Testis (tissue), 2 donors: ENCODE data around the gene NAT14.

ENCODE experiments used
- POLR2A ChIP-seq: fragments of 450-650 bp; IDR thresholded peaks from one replicate; pipeline ENCODE4 v1.6.1; 2017; ENCODE audit warnings: antibody characterized with exemption, mild to moderate bottlenecking, moderate library complexity
- TF ChIP-seq, protein P1 (sequence below), 3 experiments: fragments of 450-650 bp in 2 of 3; fragments of 200-600 bp in 1 of 3; sonication (generic) in 1 of 3; IDR thresholded peaks; one replicate each; pipeline ENCODE4 v1.5.1; 2016 to 2019; ENCODE audit warnings: antibody characterized with exemption in 3 of 3, mild to moderate bottlenecking in 2 of 3, moderate library complexity in 1 of 3

DNA sequence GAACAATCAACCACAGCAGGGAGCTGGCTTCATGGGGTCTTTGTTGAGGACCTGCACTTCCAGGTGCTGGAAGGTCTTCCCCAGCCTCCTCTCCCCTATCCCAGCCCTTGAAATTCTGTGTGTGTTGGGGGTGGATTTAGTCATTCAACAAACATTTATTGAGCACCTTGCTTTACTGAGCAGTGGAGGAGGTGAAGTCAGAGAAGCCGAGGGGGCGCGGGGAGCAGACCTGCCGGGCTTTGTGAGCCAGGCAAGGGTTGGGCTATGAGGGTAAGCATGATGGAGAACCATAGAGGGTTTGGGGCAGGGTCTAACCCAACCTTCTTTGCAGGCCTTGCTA, 17.0 kb upstream of the NAT14 start:
- TF ChIP-seq, protein P1, sequence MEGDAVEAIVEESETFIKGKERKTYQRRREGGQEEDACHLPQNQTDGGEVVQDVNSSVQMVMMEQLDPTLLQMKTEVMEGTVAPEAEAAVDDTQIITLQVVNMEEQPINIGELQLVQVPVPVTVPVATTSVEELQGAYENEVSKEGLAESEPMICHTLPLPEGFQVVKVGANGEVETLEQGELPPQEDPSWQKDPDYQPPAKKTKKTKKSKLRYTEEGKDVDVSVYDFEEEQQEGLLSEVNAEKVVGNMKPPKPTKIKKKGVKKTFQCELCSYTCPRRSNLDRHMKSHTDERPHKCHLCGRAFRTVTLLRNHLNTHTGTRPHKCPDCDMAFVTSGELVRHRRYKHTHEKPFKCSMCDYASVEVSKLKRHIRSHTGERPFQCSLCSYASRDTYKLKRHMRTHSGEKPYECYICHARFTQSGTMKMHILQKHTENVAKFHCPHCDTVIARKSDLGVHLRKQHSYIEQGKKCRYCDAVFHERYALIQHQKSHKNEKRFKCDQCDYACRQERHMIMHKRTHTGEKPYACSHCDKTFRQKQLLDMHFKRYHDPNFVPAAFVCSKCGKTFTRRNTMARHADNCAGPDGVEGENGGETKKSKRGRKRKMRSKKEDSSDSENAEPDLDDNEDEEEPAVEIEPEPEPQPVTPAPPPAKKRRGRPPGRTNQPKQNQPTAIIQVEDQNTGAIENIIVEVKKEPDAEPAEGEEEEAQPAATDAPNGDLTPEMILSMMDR (IDR thresholded peaks at IDR 0.05) = peak in 1 of 3 experiments; percentile 1
- no peak for TF ChIP-seq POLR2A
